HTR-8/SVneo (cell line): ENCODE data around the gene TUBB6.

Source experiments
- DNase-seq: peaks from one replicate; pipeline ENCODE4 v3.0.0; 2011; ENCODE audit warnings: low spot score, mixed read lengths; ENCODE audit not compliant: insufficient read length
- FAIRE-seq: peaks from 2 replicates; lab custom pipeline; 2011; peaks lifted over from hg19 to GRCh38; lab: Jason Lieb, UNC

The TUBB6 gene

GRCh38 chr18:12373771-12374116, 65.7 kb downstream of the TUBB6 start:
- FAIRE-seq (no peak), DNase-seq (no peak)

- DNase-seq, result no peak
- no peak for FAIRE-seq
These were observed 66.4 kb downstream of the TUBB6 start for GRCh38 chr18:12374401-12374800.
